ENCODE results near the gene TMEM175. TPM values are rescaled to one million over a fixed set of nuclear protein-coding genes. Genes with fewer than 3 reads are reported as not detected.

Gene TMEM175
- total RNA-seq, 1 experiment from 2014 or later: 20.2 TPM

- Histone ChIP-seq H3K27me3 (ENCODE audit: insufficient read depth, low read depth) (no peaks in the 10 kb centered on the region), H3K36me3 (ENCODE audit: low read depth) (no peaks in the 10 kb centered on the region), H3K79me2 (ENCODE audit: low read depth) (no peaks in the 10 kb centered on the region), H2AFZ (no peak overlapping the region), H3K9me2 (ENCODE audit: insufficient read depth) (no peaks in the 10 kb centered on the region), H3K4me2 (no peak overlapping the region), H3F3A (ENCODE audit: insufficient read depth, low read depth) (no peaks in the 10 kb centered on the region), H3K9me3 (ENCODE audit: insufficient read depth, low read depth) (no peaks in the 10 kb centered on the region), H3K4me3 (no peak overlapping the region), H3K4me1 (replicated peaks; ENCODE audit: insufficient read depth) (no peaks in the 10 kb centered on the region), H4K20me1 (ENCODE audit: insufficient read depth) (no peaks in the 10 kb centered on the region), H3K27ac (no peak overlapping the region)
- ChIA-PET CTCF (interaction anchor here (0.6 kb wide), 1 partner anchor 10 kb away, joined by 17 read pairs; no protein-coding TSS in a partner anchor), POLR2A (ENCODE audit: unreplicated experiment) (no interaction called here)
- intact Hi-C loops (cut with micrococcal nuclease; ENCODE audit: unreplicated experiment): no loop called here
- BruUV-seq (replicated peaks): no TSS peak
- no peak for DNase-seq
- TF ChIP-seq EZH2 (IDR thresholded peaks at IDR 0.05; ENCODE audit: low read depth) (no peak), CTCF (conservative IDR thresholded peaks at IDR 0.05) (no peak)
These were observed 24.4 kb downstream of the TMEM175 start for GRCh38 chr4:956531-957230.

- intact Hi-C loops (cut with micrococcal nuclease; ENCODE audit: unreplicated experiment): no loop called here
- Histone ChIP-seq H3K79me2 (ENCODE audit: low read depth) (no peaks in the 10 kb centered on the region), H3K9me3 (ENCODE audit: insufficient read depth, low read depth) (no peaks in the 10 kb centered on the region), H4K20me1 (ENCODE audit: insufficient read depth) (no peaks in the 10 kb centered on the region), H3K9me2 (ENCODE audit: insufficient read depth) (no peaks in the 10 kb centered on the region), H3K4me1 (replicated peaks; ENCODE audit: insufficient read depth) (no peaks in the 10 kb centered on the region), H3K36me3 (ENCODE audit: low read depth) (no peaks in the 10 kb centered on the region), H3K27ac (no peak overlapping the region), H3K4me3 (no peak overlapping the region), H3F3A (ENCODE audit: insufficient read depth, low read depth) (no peaks in the 10 kb centered on the region), H2AFZ (no peak overlapping the region), H3K27me3 (ENCODE audit: insufficient read depth, low read depth) (no peaks in the 10 kb centered on the region), H3K4me2 (no peak overlapping the region)
- BruUV-seq (replicated peaks): no TSS peak
- DNase-seq: no peak
- POLR2A ChIA-PET (ENCODE audit: unreplicated experiment): no interaction called here
- TF ChIP-seq EZH2 (IDR thresholded peaks at IDR 0.05; ENCODE audit: low read depth): no peak
- TF ChIP-seq CTCF (conservative IDR thresholded peaks at IDR 0.05): no peak
- CTCF ChIA-PET: no interaction called here
These were observed 24.9 kb downstream of the TMEM175 start for GRCh38 chr4:957231-957580.

- Histone ChIP-seq H3K36me3 (ENCODE audit: low read depth) (no peaks in the 10 kb centered on the region), H3K27ac (no peak overlapping the region), H3K79me2 (ENCODE audit: low read depth) (no peaks in the 10 kb centered on the region), H3K9me2 (ENCODE audit: insufficient read depth) (no peaks in the 10 kb centered on the region), H4K20me1 (ENCODE audit: insufficient read depth) (no peaks in the 10 kb centered on the region), H2AFZ (no peak overlapping the region), H3K4me1 (replicated peaks; ENCODE audit: insufficient read depth) (no peaks in the 10 kb centered on the region), H3K4me2 (no peak overlapping the region), H3K9me3 (ENCODE audit: insufficient read depth, low read depth) (no peaks in the 10 kb centered on the region), H3K27me3 (ENCODE audit: insufficient read depth, low read depth) (no peaks in the 10 kb centered on the region), H3F3A (ENCODE audit: insufficient read depth, low read depth) (no peaks in the 10 kb centered on the region), H3K4me3 (no peak overlapping the region)
- CTCF ChIA-PET: no interaction called here
- BruUV-seq (replicated peaks): no TSS peak
- intact Hi-C loops (cut with micrococcal nuclease; ENCODE audit: unreplicated experiment): no loop called here
- POLR2A ChIA-PET (ENCODE audit: unreplicated experiment): no interaction called here
- TF ChIP-seq EZH2 (IDR thresholded peaks at IDR 0.05; ENCODE audit: low read depth): no peak
- TF ChIP-seq CTCF (conservative IDR thresholded peaks at IDR 0.05): no peak
- no peak for DNase-seq
These were observed 25.5 kb downstream of the TMEM175 start for GRCh38 chr4:957581-958313.
